H1 (cell line): ENCODE results near the gene PTPN9. TPM values are rescaled to one million over a fixed set of nuclear protein-coding genes. Genes with fewer than 3 reads are reported as not detected.

Source experiments
- CTCF ChIA-PET: fragments of 300-600 bp; sonication (Branson Sonifier 250); formaldehyde crosslinking; loops from one replicate; lab custom pipeline; 2021; ENCODE audit not compliant: partially characterized antibody; lab: Charles Lee
- POLR2A ChIA-PET: fragments of 300-600 bp; sonication (Branson Sonifier 250); formaldehyde crosslinking; loops from one replicate; lab custom pipeline; 2021; ENCODE audit warnings: inconsistent platforms; ENCODE audit not compliant: partially characterized antibody; lab: Charles Lee
- DNase-seq, 2 experiments: peaks; one replicate each; pipeline versions ENCODE4 v3.0.0 to v3.0.0-alpha.2; 2010 to 2022; ENCODE audit warnings: low spot score in 2 of 2, low read depth in 1 of 2, mixed read lengths in 1 of 2
- FAIRE-seq: peaks from 2 replicates; lab custom pipeline; 2011; peaks lifted over from hg19 to GRCh38; lab: Jason Lieb, UNC
- H2AFZ ChIP-seq: 2 replicates; pipeline ENCODE4 v1.8.1; 2012; ENCODE audit warnings: low read length, inconsistent platforms
- H2AK5ac ChIP-seq: 2 replicates; pipeline ENCODE4 v1.6.1; 2013; ENCODE audit warnings: low read depth, low read length
- H2BK120ac ChIP-seq: replicated peaks from 2 replicates; pipeline ENCODE3; 2013; ENCODE audit warnings: low read depth, low read length, inconsistent platforms
- H2BK12ac ChIP-seq: 2 replicates; pipeline ENCODE4 v1.6.1; 2013; ENCODE audit warnings: low read depth, low read length
- H2BK15ac ChIP-seq: 2 replicates; pipeline ENCODE4 v1.6.1; 2013; ENCODE audit warnings: low read length
- H2BK20ac ChIP-seq: 2 replicates; pipeline ENCODE4 v1.6.1; 2013; ENCODE audit warnings: low read length
- H2BK5ac ChIP-seq: 2 replicates; pipeline ENCODE4 v1.6.1; 2013; ENCODE audit warnings: low read depth, low read length
- H3K14ac ChIP-seq: 2 replicates; pipeline ENCODE4 v1.6.1; 2013; ENCODE audit warnings: inconsistent platforms; ENCODE audit not compliant: insufficient read length
- H3K18ac ChIP-seq: 2 replicates; pipeline ENCODE4 v1.6.1; 2013; ENCODE audit warnings: low read length; ENCODE audit errors: extremely low read depth
- H3K23ac ChIP-seq: 2 replicates; pipeline ENCODE4 v1.6.1; 2013; ENCODE audit warnings: inconsistent platforms; ENCODE audit not compliant: insufficient read length
- H3K23me2 ChIP-seq: 2 replicates; pipeline ENCODE4 v1.6.1; 2013; ENCODE audit warnings: low read depth, low read length
- H3K27ac ChIP-seq: 2 replicates; pipeline ENCODE4 v1.6.1; 2011; ENCODE audit warnings: low read depth, low read length, inconsistent platforms
- H3K27me3 ChIP-seq, 4 experiments: replicated peaks in 1 of 4; 1 replicate in 1 of 4; 2 replicates in 3 of 4; pipeline versions ENCODE4 v1.6.1 to v1.8.1; 2011 to 2013; ENCODE audit warnings: low read length in 3 of 4, mild to moderate bottlenecking in 3 of 4, inconsistent platforms in 2 of 4, mixed read lengths in 2 of 4, moderate library complexity in 1 of 4; ENCODE audit not compliant: control insufficient read depth in 3 of 4, insufficient read depth in 3 of 4; ENCODE audit errors: extremely low read depth in 1 of 4
- H3K36me3 ChIP-seq, 4 experiments: 2 replicates each; pipeline versions ENCODE4 v1.6.1 to v1.8.1; 2011 to 2013; ENCODE audit warnings: mild to moderate bottlenecking in 4 of 4, low read length in 3 of 4, moderate library complexity in 2 of 4, control low read depth in 1 of 4, inconsistent platforms in 1 of 4; ENCODE audit not compliant: insufficient read depth in 4 of 4, control insufficient read depth in 2 of 4
- H3K4ac ChIP-seq: replicated peaks from 2 replicates; pipeline ENCODE3; 2013; ENCODE audit warnings: low read length, low read depth, mixed read lengths, inconsistent platforms; ENCODE audit not compliant: insufficient read length
- H3K4me1 ChIP-seq, 4 experiments: replicated peaks in 1 of 4; 1 replicate in 1 of 4; 2 replicates in 3 of 4; pipeline versions ENCODE4 v1.6.1 to v1.8.1; 2011 to 2013; ENCODE audit warnings: low read length in 3 of 4, inconsistent platforms in 2 of 4, mixed read lengths in 1 of 4; ENCODE audit not compliant: insufficient read depth in 4 of 4, control insufficient read depth in 3 of 4
- H3K4me2 ChIP-seq, 2 experiments: 2 replicates each; pipeline versions ENCODE4 v1.6.1 to v1.8.1; 2011 to 2013; ENCODE audit warnings: low read depth in 2 of 2, low read length in 2 of 2, control low read depth in 1 of 2, inconsistent platforms in 1 of 2, mild to moderate bottlenecking in 1 of 2; ENCODE audit not compliant: insufficient read depth in 1 of 2
- H3K4me3 ChIP-seq, 4 experiments: fragments of 200-600, 300-600 bp in 1 of 4; sonication (generic), shearing (Covaris generic), sonication (Bioruptor Twin) in 1 of 4; 2 replicates each; pipeline versions ENCODE4 v1.5.1 to v1.8.1; 2011 to 2016; ENCODE audit warnings: low read length in 4 of 4, low read depth in 3 of 4, control low read depth in 2 of 4, inconsistent platforms in 2 of 4, mild to moderate bottlenecking in 2 of 4, mixed read lengths in 1 of 4, moderate library complexity in 1 of 4; ENCODE audit not compliant: insufficient read depth in 2 of 4; ENCODE audit errors: extremely low read depth in 1 of 4
- H3K56ac ChIP-seq: replicated peaks from 2 replicates; pipeline ENCODE3; 2013; ENCODE audit warnings: low read depth, mild to moderate bottlenecking, mixed read lengths, low read length, inconsistent platforms; ENCODE audit not compliant: insufficient read length
- H3K79me1 ChIP-seq: 2 replicates; pipeline ENCODE4 v1.6.1; 2013; ENCODE audit warnings: low read depth, low read length, control low read depth
- H3K79me2 ChIP-seq, 2 experiments: 2 replicates each; pipeline versions ENCODE4 v1.6.1 to v1.8.1; 2012 to 2013; ENCODE audit warnings: low read length in 2 of 2, mild to moderate bottlenecking in 2 of 2, inconsistent platforms in 1 of 2; ENCODE audit not compliant: insufficient read depth in 2 of 2, control insufficient read depth in 1 of 2
- H3K9ac ChIP-seq, 4 experiments: replicated peaks in 1 of 4; 1 replicate in 1 of 4; 2 replicates in 3 of 4; pipeline versions ENCODE4 v1.6.1 to v1.8.1; 2011 to 2013; ENCODE audit warnings: low read depth in 3 of 4, low read length in 3 of 4, control low read depth in 2 of 4, mild to moderate bottlenecking in 2 of 4, moderate library complexity in 2 of 4, inconsistent platforms in 1 of 4; ENCODE audit errors: extremely low read depth in 1 of 4
- H3K9me3 ChIP-seq, 2 experiments: 2 replicates each; pipeline versions ENCODE4 v1.6.1 to v1.8.1; 2012 to 2013; ENCODE audit warnings: mild to moderate bottlenecking in 2 of 2, moderate library complexity in 2 of 2, control low read depth in 1 of 2, inconsistent platforms in 1 of 2, low read depth in 1 of 2, low read length in 1 of 2, mixed read lengths in 1 of 2; ENCODE audit not compliant: insufficient read depth in 2 of 2
- H4K20me1 ChIP-seq, 2 experiments: replicated peaks in 1 of 2; 2 replicates each; pipeline versions ENCODE3 to v1.8.1; 2011 to 2013; ENCODE audit warnings: inconsistent platforms in 2 of 2, low read length in 2 of 2, mild to moderate bottlenecking in 1 of 2; ENCODE audit not compliant: insufficient read depth in 2 of 2, control insufficient read depth in 1 of 2
- H4K5ac ChIP-seq: 2 replicates; pipeline ENCODE4 v1.6.1; 2013; ENCODE audit warnings: low read length, low read depth, mixed read lengths, inconsistent platforms; ENCODE audit not compliant: insufficient read length
- H4K8ac ChIP-seq: 2 replicates; pipeline ENCODE4 v1.8.0; 2013; ENCODE audit warnings: mild to moderate bottlenecking, moderate library complexity, low read length, inconsistent platforms; ENCODE audit not compliant: insufficient read depth; ENCODE audit errors: extremely low read depth
- H4K91ac ChIP-seq: replicated peaks from 2 replicates; pipeline ENCODE3; 2013; ENCODE audit warnings: low read length, mixed read lengths, inconsistent platforms; ENCODE audit not compliant: insufficient read length
- CBX8 ChIP-seq: fragments of 300-800, 300-1000 bp; sonication (generic); IDR thresholded peaks from 2 replicates; pipeline ENCODE4 v1.7.1; 2016; ENCODE audit warnings: low read depth, low read length, borderline replicate concordance
- CEBPB ChIP-seq: IDR thresholded peaks from 2 replicates; pipeline ENCODE4 v1.6.1; 2012; ENCODE audit warnings: low read depth, low read length
- CREB1 ChIP-seq: IDR thresholded peaks from 2 replicates; pipeline ENCODE4 v1.6.1; 2012; ENCODE audit warnings: inconsistent platforms
- HDAC6 ChIP-seq: IDR thresholded peaks from one replicate; pipeline ENCODE4 v1.7.1; 2012; ENCODE audit warnings: low read depth, mild to moderate bottlenecking, inconsistent platforms, low read length, moderate library complexity
- POLR2AphosphoS5 ChIP-seq: IDR thresholded peaks from 2 replicates; pipeline ENCODE4 v1.6.1; 2011; ENCODE audit warnings: low read depth, low read length
- RAD21 ChIP-seq, 2 experiments: IDR thresholded peaks in 1 of 2; conservative IDR thresholded peaks in 1 of 2; 2 replicates each; pipeline ENCODE4 v1.6.1; 2011; ENCODE audit warnings: low read depth in 2 of 2, low read length in 2 of 2, improper control_type of control experiment in 1 of 2, inconsistent platforms in 1 of 2, mild to moderate bottlenecking in 1 of 2, moderate library complexity in 1 of 2
- SIN3A ChIP-seq, 2 experiments: IDR thresholded peaks in 1 of 2; conservative IDR thresholded peaks in 1 of 2; 2 replicates each; pipeline ENCODE4 v1.6.1; 2011 to 2012; ENCODE audit warnings: low read length in 2 of 2, improper control_type of control experiment in 1 of 2, low read depth in 1 of 2, mild to moderate bottlenecking in 1 of 2
- SP4 ChIP-seq: IDR thresholded peaks from 2 replicates; pipeline ENCODE4 v1.6.1; 2012; ENCODE audit warnings: low read length, inconsistent platforms
- ZNF274 ChIP-seq: IDR thresholded peaks from 2 replicates; pipeline ENCODE4 v1.7.0; 2012; ENCODE audit warnings: low read length, borderline replicate concordance; ENCODE audit errors: extremely low read depth
- WGBS, 2 experiments: shearing (Covaris generic) in 1 of 2; methylation state at CpG; one replicate each; pipeline versions ENCODE4 v1.1.6 to v1.1.7; 2013 to 2015; ENCODE audit warnings: low lambda C conversion rate in 2 of 2, mixed read lengths in 2 of 2, inconsistent platforms in 1 of 2, low coverage in 1 of 2, missing lambda C conversion rate in 1 of 2; ENCODE audit not compliant: insufficient replicate concordance in 2 of 2, insufficient coverage in 1 of 2, insufficient read length in 1 of 2; ENCODE audit errors: extremely low coverage in 1 of 2, missing lambda C conversion rate in 1 of 2; 5-methylcytosine and 5-hydroxymethylcytosine counted together
- polyA plus RNA-seq, 7 experiments: library from polyadenylated mRNA; depleted of rRNA in 3 of 7; stranded (reverse) in 5 of 7; unstranded in 2 of 7; fragments of >200 nt in 5 of 7; fragments of 200-250 nt in 2 of 7; gene quantifications; 1 replicate in 5 of 7; 2 replicates in 1 of 7; 4 replicates in 1 of 7; pipeline versions ENCODE4 v1.2.1 to v1.2.3, GENCODE V29; 2011 to 2013; ENCODE audit warnings: missing spikeins in 2 of 7, mixed read lengths in 2 of 7
- total RNA-seq: library from RNA; stranded (reverse); fragmentation: NEBNext Ultra II Directional; extraction: Animal tissue kit (Norgen Biotek cat#: 25700); gene quantifications from 2 replicates; pipeline ENCODE4 v1.2.1, GENCODE V29; 2021
- TF ChIP-seq, protein P1 (sequence below): IDR thresholded peaks from 2 replicates; pipeline ENCODE4 v1.6.1; 2011; ENCODE audit warnings: low read length, improper control_type of control experiment
- TF ChIP-seq, protein P2 (sequence below): IDR thresholded peaks from 2 replicates; pipeline ENCODE4 v1.6.1; 2012; ENCODE audit warnings: low read length, inconsistent platforms

Gene PTPN9
- total and polyA plus RNA-seq, 2 of the 8 experiments (the other 6 are each of a cell fraction or from before 2014, with no cell fraction given), result 46.6 to 57.4 TPM

DNA sequence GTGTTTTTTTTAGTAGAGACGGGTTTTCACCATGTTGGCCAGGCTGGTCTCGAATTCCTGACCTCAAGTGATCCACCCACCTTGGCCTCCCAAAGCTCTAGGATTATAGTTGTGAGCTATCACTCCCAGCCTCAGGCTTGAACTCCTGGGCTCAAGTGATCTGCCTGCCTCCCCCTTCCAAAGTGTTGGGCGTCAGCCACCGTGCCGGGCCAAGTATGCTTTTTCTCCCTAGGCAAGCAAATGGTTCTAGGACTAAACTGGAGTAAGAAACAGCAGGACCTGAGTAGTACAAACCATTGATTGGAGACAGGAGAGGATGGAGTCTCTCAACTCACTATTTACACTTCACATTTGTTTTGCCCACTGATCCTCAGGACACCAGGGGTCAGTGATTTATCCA lies 4.6 kb upstream of the PTPN9 start:
- H3K14ac ChIP-seq, result no peak overlapping the region
- H3K56ac ChIP-seq, result no peak overlapping the region
- peaks cover 2 to 6% (median 4%) of the 10 kb centered on the region in 4 experiments; a peak in 6 of 7 replicates for H3K4me1 ChIP-seq
- no peak overlapping the region for H3K4me3 ChIP-seq
- H2BK120ac ChIP-seq, result no peak overlapping the region
- no peaks in the 10 kb centered on the region for H3K36me3 ChIP-seq
- no peak overlapping the region for H2AK5ac ChIP-seq
- no peak overlapping the region for H3K27ac ChIP-seq
- no peak overlapping the region for H2BK15ac ChIP-seq
- H4K91ac ChIP-seq, result no peak overlapping the region
- no peak overlapping the region for H2BK12ac ChIP-seq
- ChIA-PET POLR2A (interaction anchor here (1.0 to 1.4 kb wide), 3 partner anchors 9 to 128 kb away, joined by 3 to 4 read pairs (median 4); no protein-coding TSS in a partner anchor), CTCF (interaction anchor here (4.3 kb wide), 1 partner anchor 14 kb away, joined by 23 read pairs; no protein-coding TSS in a partner anchor)
- no peak for DNase-seq
- no peaks in the 10 kb centered on the region for H3K79me2 ChIP-seq
- H4K5ac ChIP-seq, result no peak overlapping the region
- H2AFZ ChIP-seq, result no peak overlapping the region
- H3K9me3 ChIP-seq, result no peaks in the 10 kb centered on the region
- H2BK20ac ChIP-seq, result peak overlapping the region; percentile 34; the same call in 1 of the 2 replicates
- H3K9ac ChIP-seq, result no peak overlapping the region
- no peak overlapping the region for H3K23ac ChIP-seq
- no peaks in the 10 kb centered on the region for H4K20me1 ChIP-seq
- H4K8ac ChIP-seq, result no peak overlapping the region
- H3K18ac ChIP-seq, result no peak overlapping the region
- no peak overlapping the region for H3K4ac ChIP-seq
- no peak overlapping the region for H2BK5ac ChIP-seq
- 85% methylated on average over 5 of the region's 5 CpGs; no CpG with 5 or more reads in 1 of the 2 experiments for WGBS, 2 experiments
- no peak for FAIRE-seq
- H3K27me3 ChIP-seq, result no peaks in the 10 kb centered on the region
- H3K23me2 ChIP-seq, result peaks cover 5% of the 10 kb centered on the region; the same call in 1 of the 2 replicates
- no peak overlapping the region for H3K4me2 ChIP-seq
- no peaks in the 10 kb centered on the region for H3K79me1 ChIP-seq
- TF ChIP-seq CBX8 (no peak), CREB1 (no peak), ZNF274 (no peak), SP4 (no peak), POLR2AphosphoS5 (no peak), CEBPB (no peak), HDAC6 (no peak), RAD21 (IDR thresholded peaks at IDR 0.05 in 1 of 2, conservative IDR thresholded peaks at IDR 0.05 in 1 of 2; ENCODE audit: low read depth in 2 of 2, low read length in 2 of 2) (no peak), SIN3A (conservative IDR thresholded peaks at IDR 0.05 in 1 of 2, IDR thresholded peaks at IDR 0.05 in 1 of 2; ENCODE audit: low read depth in 1 of 2, low read length in 2 of 2) (no peak)
- TF ChIP-seq, protein P1, sequence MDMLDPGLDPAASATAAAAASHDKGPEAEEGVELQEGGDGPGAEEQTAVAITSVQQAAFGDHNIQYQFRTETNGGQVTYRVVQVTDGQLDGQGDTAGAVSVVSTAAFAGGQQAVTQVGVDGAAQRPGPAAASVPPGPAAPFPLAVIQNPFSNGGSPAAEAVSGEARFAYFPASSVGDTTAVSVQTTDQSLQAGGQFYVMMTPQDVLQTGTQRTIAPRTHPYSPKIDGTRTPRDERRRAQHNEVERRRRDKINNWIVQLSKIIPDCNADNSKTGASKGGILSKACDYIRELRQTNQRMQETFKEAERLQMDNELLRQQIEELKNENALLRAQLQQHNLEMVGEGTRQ, result no peak
- TF ChIP-seq, protein P2, sequence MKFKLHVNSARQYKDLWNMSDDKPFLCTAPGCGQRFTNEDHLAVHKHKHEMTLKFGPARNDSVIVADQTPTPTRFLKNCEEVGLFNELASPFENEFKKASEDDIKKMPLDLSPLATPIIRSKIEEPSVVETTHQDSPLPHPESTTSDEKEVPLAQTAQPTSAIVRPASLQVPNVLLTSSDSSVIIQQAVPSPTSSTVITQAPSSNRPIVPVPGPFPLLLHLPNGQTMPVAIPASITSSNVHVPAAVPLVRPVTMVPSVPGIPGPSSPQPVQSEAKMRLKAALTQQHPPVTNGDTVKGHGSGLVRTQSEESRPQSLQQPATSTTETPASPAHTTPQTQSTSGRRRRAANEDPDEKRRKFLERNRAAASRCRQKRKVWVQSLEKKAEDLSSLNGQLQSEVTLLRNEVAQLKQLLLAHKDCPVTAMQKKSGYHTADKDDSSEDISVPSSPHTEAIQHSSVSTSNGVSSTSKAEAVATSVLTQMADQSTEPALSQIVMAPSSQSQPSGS, result no peak
